ENCODE results near the gene MCEMP1. TPM values are rescaled to one million over a fixed set of nuclear protein-coding genes. Genes with fewer than 3 reads are reported as not detected.

The MCEMP1 gene
- total RNA-seq, 1 experiment from 2014 or later: not detected

DNA sequence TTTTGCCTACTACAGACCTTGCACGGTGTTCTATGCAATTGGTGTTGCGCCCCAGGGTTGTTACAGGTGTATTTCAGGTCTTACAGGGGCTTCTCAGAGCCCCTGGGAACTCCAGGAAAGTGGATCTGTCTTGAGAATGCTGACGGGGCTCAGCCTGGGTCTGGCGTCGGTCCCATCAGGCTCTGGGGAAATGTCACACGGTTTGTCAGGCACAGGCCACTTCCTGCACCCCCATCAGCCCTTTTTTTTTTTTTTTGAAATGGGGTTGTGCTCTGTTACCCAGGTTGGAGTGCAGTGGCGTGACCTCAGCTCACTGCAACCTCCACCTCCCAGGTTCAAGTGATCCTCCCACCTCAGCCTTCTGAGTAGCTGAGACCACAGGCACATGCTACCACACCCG, 41.8 kb downstream of the MCEMP1 start:
- Histone ChIP-seq H3K4me1 (ENCODE audit: control insufficient read depth, insufficient read depth, low read length) (no peaks in the 10 kb centered on the region), H3K9me3 (ENCODE audit: control insufficient read depth, insufficient read depth, low read depth, low read length) (no peaks in the 10 kb centered on the region), H3K27ac (ENCODE audit: low read length) (no peak overlapping the region), H3K27me3 (ENCODE audit: control insufficient read depth, insufficient read depth, low read length) (no peaks in the 10 kb centered on the region), H3K4me3 (ENCODE audit: low read depth in 2 of 2, low read length in 2 of 2) (no peak overlapping the region), H3K36me3 (ENCODE audit: control insufficient read depth, insufficient read depth, low read length) (no peaks in the 10 kb centered on the region)
- ATAC-seq (no peak), DNase-seq (ENCODE audit: low read depth, low spot score) (no peak)
- BruUV-seq (replicated peaks): no TSS peak
- CTCF ChIA-PET: no interaction called here
- in situ Hi-C loops (cut with HindIII; ENCODE audit: low pct_unique_long_range_greater_than_20kb, low sequenced_read_pairs): no loop called here
- intact Hi-C loops (cut with micrococcal nuclease; ENCODE audit: unreplicated experiment): no loop called here
- POLR2A ChIA-PET: no interaction called here
- TF ChIP-seq, protein P1, sequence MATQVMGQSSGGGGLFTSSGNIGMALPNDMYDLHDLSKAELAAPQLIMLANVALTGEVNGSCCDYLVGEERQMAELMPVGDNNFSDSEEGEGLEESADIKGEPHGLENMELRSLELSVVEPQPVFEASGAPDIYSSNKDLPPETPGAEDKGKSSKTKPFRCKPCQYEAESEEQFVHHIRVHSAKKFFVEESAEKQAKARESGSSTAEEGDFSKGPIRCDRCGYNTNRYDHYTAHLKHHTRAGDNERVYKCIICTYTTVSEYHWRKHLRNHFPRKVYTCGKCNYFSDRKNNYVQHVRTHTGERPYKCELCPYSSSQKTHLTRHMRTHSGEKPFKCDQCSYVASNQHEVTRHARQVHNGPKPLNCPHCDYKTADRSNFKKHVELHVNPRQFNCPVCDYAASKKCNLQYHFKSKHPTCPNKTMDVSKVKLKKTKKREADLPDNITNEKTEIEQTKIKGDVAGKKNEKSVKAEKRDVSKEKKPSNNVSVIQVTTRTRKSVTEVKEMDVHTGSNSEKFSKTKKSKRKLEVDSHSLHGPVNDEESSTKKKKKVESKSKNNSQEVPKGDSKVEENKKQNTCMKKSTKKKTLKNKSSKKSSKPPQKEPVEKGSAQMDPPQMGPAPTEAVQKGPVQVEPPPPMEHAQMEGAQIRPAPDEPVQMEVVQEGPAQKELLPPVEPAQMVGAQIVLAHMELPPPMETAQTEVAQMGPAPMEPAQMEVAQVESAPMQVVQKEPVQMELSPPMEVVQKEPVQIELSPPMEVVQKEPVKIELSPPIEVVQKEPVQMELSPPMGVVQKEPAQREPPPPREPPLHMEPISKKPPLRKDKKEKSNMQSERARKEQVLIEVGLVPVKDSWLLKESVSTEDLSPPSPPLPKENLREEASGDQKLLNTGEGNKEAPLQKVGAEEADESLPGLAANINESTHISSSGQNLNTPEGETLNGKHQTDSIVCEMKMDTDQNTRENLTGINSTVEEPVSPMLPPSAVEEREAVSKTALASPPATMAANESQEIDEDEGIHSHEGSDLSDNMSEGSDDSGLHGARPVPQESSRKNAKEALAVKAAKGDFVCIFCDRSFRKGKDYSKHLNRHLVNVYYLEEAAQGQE (IDR thresholded peaks at IDR 0.05; ENCODE audit: insufficient read depth in 1 of 2, low read depth in 2 of 2, low read length in 1 of 2): no peak
- TF ChIP-seq POLR2AphosphoS5 (IDR thresholded peaks at IDR 0.05; ENCODE audit: low read depth, low read length): no peak
- TF ChIP-seq TCF7L2 (IDR thresholded peaks at IDR 0.05; ENCODE audit: low read depth, low read length): no peak
- TF ChIP-seq, protein P2, sequence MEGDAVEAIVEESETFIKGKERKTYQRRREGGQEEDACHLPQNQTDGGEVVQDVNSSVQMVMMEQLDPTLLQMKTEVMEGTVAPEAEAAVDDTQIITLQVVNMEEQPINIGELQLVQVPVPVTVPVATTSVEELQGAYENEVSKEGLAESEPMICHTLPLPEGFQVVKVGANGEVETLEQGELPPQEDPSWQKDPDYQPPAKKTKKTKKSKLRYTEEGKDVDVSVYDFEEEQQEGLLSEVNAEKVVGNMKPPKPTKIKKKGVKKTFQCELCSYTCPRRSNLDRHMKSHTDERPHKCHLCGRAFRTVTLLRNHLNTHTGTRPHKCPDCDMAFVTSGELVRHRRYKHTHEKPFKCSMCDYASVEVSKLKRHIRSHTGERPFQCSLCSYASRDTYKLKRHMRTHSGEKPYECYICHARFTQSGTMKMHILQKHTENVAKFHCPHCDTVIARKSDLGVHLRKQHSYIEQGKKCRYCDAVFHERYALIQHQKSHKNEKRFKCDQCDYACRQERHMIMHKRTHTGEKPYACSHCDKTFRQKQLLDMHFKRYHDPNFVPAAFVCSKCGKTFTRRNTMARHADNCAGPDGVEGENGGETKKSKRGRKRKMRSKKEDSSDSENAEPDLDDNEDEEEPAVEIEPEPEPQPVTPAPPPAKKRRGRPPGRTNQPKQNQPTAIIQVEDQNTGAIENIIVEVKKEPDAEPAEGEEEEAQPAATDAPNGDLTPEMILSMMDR (IDR thresholded peaks at IDR 0.05): no peak
- no peak for TF ChIP-seq SIN3A (IDR thresholded peaks at IDR 0.05; ENCODE audit: borderline replicate concordance, insufficient read depth, low read depth, low read length)

DNA sequence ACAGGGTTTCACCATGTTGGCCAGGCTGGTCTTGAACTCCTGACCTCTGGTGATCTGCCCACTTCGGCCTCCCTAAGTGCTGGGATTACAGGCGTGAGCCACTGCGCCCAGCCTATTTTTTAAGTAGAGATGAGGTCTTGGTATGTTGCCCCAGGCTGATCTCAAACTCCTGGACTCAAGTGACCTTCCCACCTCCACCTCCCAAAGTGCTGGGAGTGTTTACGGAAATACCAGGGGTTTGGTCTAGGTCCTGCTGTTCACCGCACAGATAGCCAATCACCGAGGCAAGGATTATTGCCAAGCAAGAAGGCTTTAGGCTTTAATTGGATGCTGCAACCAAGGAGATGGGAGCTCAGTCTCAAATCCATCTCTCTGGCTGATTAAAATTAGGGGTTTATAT, 43.5 kb downstream of the MCEMP1 start:
- Histone ChIP-seq H3K27ac (ENCODE audit: low read length) (no peak overlapping the region), H3K27me3 (ENCODE audit: control insufficient read depth, insufficient read depth, low read length) (no peaks in the 10 kb centered on the region)
- CTCF ChIA-PET: no interaction called here

More for the DNA sequence above, 43.5 kb downstream of the MCEMP1 start:
- TF ChIP-seq SIN3A (IDR thresholded peaks at IDR 0.05; ENCODE audit: borderline replicate concordance, insufficient read depth, low read depth, low read length) (no peak), POLR2AphosphoS5 (IDR thresholded peaks at IDR 0.05; ENCODE audit: low read depth, low read length) (no peak), TCF7L2 (IDR thresholded peaks at IDR 0.05; ENCODE audit: low read depth, low read length) (no peak)
- TF ChIP-seq, protein P1 (IDR thresholded peaks at IDR 0.05; ENCODE audit: insufficient read depth in 1 of 2, low read depth in 2 of 2, low read length in 1 of 2): no peak
- TF ChIP-seq, protein P2 (IDR thresholded peaks at IDR 0.05): no peak
- H3K9me3 ChIP-seq (ENCODE audit: control insufficient read depth, insufficient read depth, low read depth, low read length): no peaks in the 10 kb centered on the region
- no peaks in the 10 kb centered on the region for H3K36me3 ChIP-seq (ENCODE audit: control insufficient read depth, insufficient read depth, low read length)
- intact Hi-C loops (cut with micrococcal nuclease; ENCODE audit: unreplicated experiment) (no loop called here), in situ Hi-C loops (cut with HindIII; ENCODE audit: low pct_unique_long_range_greater_than_20kb, low sequenced_read_pairs) (no loop called here)
- DNase-seq (ENCODE audit: low read depth, low spot score) (no peak), ATAC-seq (no peak)
- no TSS peak for BruUV-seq (replicated peaks)
- H3K4me1 ChIP-seq (ENCODE audit: control insufficient read depth, insufficient read depth, low read length): no peaks in the 10 kb centered on the region
- POLR2A ChIA-PET: no interaction called here
- H3K4me3 ChIP-seq (ENCODE audit: low read depth in 2 of 2, low read length in 2 of 2): no peak overlapping the region
